Measurements from ENCODE around the gene TAAR2.
"Not testable (repeated sequence)": the region's sequence is repeated elsewhere in the genome, so short reads cannot be mapped to it uniquely, and the experiment has no call there.

Gene TAAR2

GRCh38 chr6:132643547-132643946 is 19.5 kb upstream of the TAAR2 start:
- Mint-ChIP-seq H3K27me3 (peaks cover 3% of the 10 kb centered on the region), H3K9me3 (no peaks in the 10 kb centered on the region), H3K4me1 (ENCODE audit: low read depth) (peaks cover 5% of the 10 kb centered on the region), H3K4me3 (no peak overlapping the region), H3K36me3 (ENCODE audit: low read depth) (no peaks in the 10 kb centered on the region), H3K27ac (no peak overlapping the region)
- intact Hi-C loops (cut with micrococcal nuclease): no loop called here

DNA sequence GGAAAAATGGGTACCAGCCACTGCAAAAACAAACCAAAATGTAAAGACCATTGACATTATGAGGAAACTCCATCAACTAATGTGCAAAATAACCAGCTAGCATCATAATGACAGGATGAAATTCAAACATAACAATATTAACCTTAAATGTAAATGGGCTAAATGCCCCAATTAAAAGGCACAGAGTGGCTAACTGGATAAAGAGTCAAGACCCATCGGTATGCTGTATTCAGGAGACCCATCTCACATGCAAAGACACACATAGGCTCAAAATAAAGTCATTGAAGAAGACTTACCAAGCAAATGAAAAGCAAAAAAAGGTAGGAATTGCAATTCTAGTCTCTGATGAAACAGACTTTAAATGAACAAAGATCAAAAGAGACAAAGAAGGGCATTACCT is 13.1 kb upstream of the TAAR2 start:
- H3K9me3 Mint-ChIP-seq; H3K4me3 Mint-ChIP-seq; H3K4me1 Mint-ChIP-seq (ENCODE audit: low read depth); H3K27me3 Mint-ChIP-seq; intact Hi-C loops (cut with micrococcal nuclease); H3K36me3 Mint-ChIP-seq (ENCODE audit: low read depth); H3K27ac Mint-ChIP-seq: not testable (repeated sequence)

GRCh38 chr6:132635906-132636305 is 11.8 kb upstream of the TAAR2 start:
- H3K9me3 Mint-ChIP-seq; H3K36me3 Mint-ChIP-seq (ENCODE audit: low read depth); H3K27ac Mint-ChIP-seq; H3K4me1 Mint-ChIP-seq (ENCODE audit: low read depth); H3K4me3 Mint-ChIP-seq; H3K27me3 Mint-ChIP-seq; intact Hi-C loops (cut with micrococcal nuclease): not testable (repeated sequence)

DNA sequence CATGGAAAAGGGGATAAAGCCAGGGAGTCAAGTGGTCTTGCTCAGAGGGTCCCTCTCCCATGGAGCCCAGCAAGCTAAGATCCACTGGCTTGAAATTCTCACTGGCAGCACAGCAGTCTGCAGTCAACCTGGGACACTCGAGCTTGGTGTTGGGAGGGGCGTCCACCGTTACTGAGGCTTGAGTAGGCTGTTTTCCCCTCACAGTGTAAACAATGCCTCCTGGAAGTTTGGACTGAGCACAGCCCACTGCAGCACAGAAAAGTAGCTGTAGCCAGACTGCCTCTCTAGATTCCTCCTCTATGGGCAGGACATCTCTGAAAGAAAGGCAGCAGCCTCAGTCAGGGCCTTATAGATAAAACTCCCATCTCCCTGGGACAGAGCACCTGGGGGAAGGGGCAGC is 11.2 kb upstream of the TAAR2 start:
- H3K4me3 Mint-ChIP-seq; H3K27me3 Mint-ChIP-seq; H3K27ac Mint-ChIP-seq; H3K4me1 Mint-ChIP-seq (ENCODE audit: low read depth); H3K9me3 Mint-ChIP-seq; intact Hi-C loops (cut with micrococcal nuclease); H3K36me3 Mint-ChIP-seq (ENCODE audit: low read depth): not testable (repeated sequence)

DNA sequence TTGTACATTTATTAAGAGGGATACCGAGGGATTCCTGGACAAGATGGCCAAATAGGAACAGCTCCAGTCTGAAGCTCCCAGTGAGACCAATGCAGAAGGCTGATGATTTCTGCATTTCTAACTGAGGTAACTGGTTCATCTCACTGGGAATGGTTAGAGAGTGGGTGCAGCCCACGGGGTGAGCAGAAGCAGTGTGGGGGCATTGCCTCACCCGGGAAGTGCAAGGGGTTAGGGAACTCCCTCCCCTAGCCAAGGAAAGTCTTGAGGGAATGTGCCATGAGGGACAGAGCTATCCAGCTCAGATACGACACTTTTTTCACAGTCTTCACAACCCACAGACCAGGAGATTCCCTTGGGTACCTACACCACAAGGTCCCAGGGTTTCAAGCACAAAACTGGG is 10.7 kb upstream of the TAAR2 start:
- intact Hi-C loops (cut with micrococcal nuclease): no loop called here
- Mint-ChIP-seq H3K27ac (no peak overlapping the region), H3K9me3 (no peaks in the 10 kb centered on the region), H3K4me1 (ENCODE audit: low read depth) (no peaks in the 10 kb centered on the region), H3K4me3 (no peak overlapping the region), H3K27me3 (peaks cover 4% of the 10 kb centered on the region), H3K36me3 (ENCODE audit: low read depth) (no peaks in the 10 kb centered on the region)

GRCh38 chr6:132633362-132633761 is 9.3 kb upstream of the TAAR2 start:
- no peak overlapping the region for H3K4me3 Mint-ChIP-seq
- peaks cover 3% of the 10 kb centered on the region for H3K27me3 Mint-ChIP-seq
- H3K4me1 Mint-ChIP-seq (ENCODE audit: low read depth): no peaks in the 10 kb centered on the region
- H3K27ac Mint-ChIP-seq: no peak overlapping the region
- intact Hi-C loops (cut with micrococcal nuclease): no loop called here
- peaks cover 1% of the 10 kb centered on the region for H3K9me3 Mint-ChIP-seq
- no peaks in the 10 kb centered on the region for H3K36me3 Mint-ChIP-seq (ENCODE audit: low read depth)

DNA sequence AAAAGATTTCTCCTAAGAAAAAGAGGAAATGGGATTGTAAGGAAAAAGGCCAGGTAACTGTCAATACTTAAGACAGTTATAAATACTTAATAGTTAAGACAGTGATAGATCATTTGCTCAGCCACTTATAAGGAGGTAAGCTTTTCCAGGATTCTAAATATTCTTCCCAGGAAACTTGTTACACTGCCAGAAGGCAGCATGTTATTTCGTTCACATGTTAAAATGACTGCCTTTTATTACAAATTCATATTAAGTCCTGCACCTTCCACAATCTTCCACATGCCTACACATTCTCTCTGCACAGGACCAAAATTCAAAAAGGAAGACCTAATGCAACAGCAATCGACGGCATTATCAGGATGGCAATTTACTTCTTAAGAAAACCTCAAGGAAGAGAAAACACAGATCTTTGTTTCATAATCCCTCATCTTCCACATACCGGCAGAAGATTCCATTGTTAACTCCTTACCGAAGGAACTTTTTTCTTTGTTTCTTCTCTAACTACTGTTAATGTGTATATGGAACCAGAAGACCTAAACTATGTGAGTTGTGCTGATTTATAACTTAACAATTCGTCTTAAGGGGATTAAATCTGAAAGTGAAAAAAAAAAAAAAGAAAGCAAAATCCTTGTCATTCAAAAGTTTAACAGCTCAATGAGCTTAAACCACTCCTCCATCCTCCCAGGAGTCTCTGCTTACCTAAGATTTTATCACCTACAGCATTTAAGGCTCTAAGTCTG is 799 bp downstream of the TAAR2 start:
- no peaks in the 10 kb centered on the region for H3K4me1 Mint-ChIP-seq (ENCODE audit: low read depth)
- H3K36me3 Mint-ChIP-seq (ENCODE audit: low read depth): no peaks in the 10 kb centered on the region
- no peak overlapping the region for H3K27ac Mint-ChIP-seq
- H3K9me3 Mint-ChIP-seq: peaks cover 5% of the 10 kb centered on the region
- no peak overlapping the region for H3K4me3 Mint-ChIP-seq
- intact Hi-C loops (cut with micrococcal nuclease): no loop called here
- peaks cover 6% of the 10 kb centered on the region for H3K27me3 Mint-ChIP-seq

- no peak overlapping the region for H3K27ac Mint-ChIP-seq
- peaks cover 5% of the 10 kb centered on the region for H3K4me1 Mint-ChIP-seq (ENCODE audit: low read depth)
- H3K4me3 Mint-ChIP-seq: no peak overlapping the region
- H3K9me3 Mint-ChIP-seq: no peaks in the 10 kb centered on the region
- H3K27me3 Mint-ChIP-seq: peaks cover 5% of the 10 kb centered on the region
- no peaks in the 10 kb centered on the region for H3K36me3 Mint-ChIP-seq (ENCODE audit: low read depth)
- intact Hi-C loops (cut with micrococcal nuclease): no loop called here
Observed at GRCh38 chr6:132616677-132617076, 7.4 kb downstream of the TAAR2 start.

DNA sequence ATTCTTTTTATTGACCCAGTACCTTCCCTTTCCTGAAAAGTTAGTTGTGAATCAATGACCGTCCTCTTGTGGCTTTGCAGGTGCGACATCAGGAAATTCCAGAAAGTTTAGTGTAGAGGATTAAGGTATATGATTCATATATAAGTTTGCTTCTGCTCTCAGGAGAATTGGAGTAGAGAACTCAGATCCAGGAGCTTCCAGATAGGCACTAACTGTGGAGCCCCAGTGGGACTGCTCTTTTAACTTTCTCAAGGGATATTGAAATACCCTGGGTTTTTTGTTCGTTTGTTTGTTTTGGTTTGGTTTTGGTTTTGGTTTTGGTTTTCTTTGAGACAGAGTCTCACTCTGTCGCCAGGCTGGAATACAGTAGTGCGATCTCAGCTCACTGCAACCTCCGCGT is 9.5 kb downstream of the TAAR2 start:
- H3K27ac Mint-ChIP-seq: no peak overlapping the region
- H3K4me1 Mint-ChIP-seq (ENCODE audit: low read depth): peaks cover 11% of the 10 kb centered on the region
- H3K4me3 Mint-ChIP-seq: no peak overlapping the region
- H3K27me3 Mint-ChIP-seq: peaks cover 2% of the 10 kb centered on the region
- H3K9me3 Mint-ChIP-seq: no peaks in the 10 kb centered on the region
- no peaks in the 10 kb centered on the region for H3K36me3 Mint-ChIP-seq (ENCODE audit: low read depth)
- intact Hi-C loops (cut with micrococcal nuclease): no loop called here

- Mint-ChIP-seq H3K4me1 (ENCODE audit: low read depth) (peaks cover 11% of the 10 kb centered on the region), H3K27ac (no peak overlapping the region), H3K9me3 (no peaks in the 10 kb centered on the region), H3K27me3 (no peaks in the 10 kb centered on the region), H3K36me3 (ENCODE audit: low read depth) (no peaks in the 10 kb centered on the region), H3K4me3 (no peak overlapping the region)
- intact Hi-C loops (cut with micrococcal nuclease): no loop called here
Observed at GRCh38 chr6:132612449-132613108, 11.5 kb downstream of the TAAR2 start.

- Mint-ChIP-seq H3K9me3 (no peaks in the 10 kb centered on the region), H3K4me1 (ENCODE audit: low read depth) (peaks cover 11% of the 10 kb centered on the region), H3K4me3 (no peak overlapping the region), H3K36me3 (ENCODE audit: low read depth) (no peaks in the 10 kb centered on the region), H3K27me3 (no peaks in the 10 kb centered on the region), H3K27ac (no peak overlapping the region)
- intact Hi-C loops (cut with micrococcal nuclease): no loop called here
Observed at GRCh38 chr6:132611616-132612015, 12.5 kb downstream of the TAAR2 start.

DNA sequence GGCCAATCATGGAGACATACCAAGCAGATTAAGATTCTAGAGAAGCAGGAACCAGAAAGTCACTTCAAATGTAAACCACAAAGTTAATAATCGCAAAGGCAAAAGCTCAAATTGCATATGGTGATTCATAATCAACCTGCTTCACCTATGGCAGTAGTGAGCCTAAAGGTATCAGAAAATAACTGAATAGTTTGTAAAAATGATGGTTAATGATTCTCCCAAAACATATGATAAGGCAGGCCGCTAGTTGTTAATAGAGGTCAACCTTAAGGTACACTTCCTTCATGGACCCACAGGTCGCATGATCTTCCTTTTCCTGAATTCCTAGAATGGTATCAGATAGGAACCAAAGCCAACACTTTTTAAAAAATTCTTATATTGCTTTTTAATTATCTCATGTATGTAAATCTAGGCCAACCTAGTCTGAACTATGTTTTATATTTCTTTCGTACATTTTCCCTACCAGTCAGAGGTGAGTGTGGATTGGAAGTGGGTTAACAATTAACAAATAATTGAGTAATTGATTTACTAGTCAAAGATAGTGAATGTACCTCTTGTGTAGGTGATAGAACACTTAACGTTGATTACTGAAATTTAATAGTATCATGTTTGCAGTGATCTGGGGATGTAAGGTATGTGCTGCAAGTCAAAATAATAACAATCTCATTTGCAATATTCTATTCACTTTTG is 16.4 kb downstream of the TAAR2 start:
- Mint-ChIP-seq H3K4me3 (no peak overlapping the region), H3K27me3 (no peaks in the 10 kb centered on the region), H3K27ac (no peak overlapping the region), H3K4me1 (ENCODE audit: low read depth) (peaks cover 6% of the 10 kb centered on the region), H3K36me3 (ENCODE audit: low read depth) (no peaks in the 10 kb centered on the region), H3K9me3 (no peaks in the 10 kb centered on the region)
- intact Hi-C loops (cut with micrococcal nuclease): no loop called here

DNA sequence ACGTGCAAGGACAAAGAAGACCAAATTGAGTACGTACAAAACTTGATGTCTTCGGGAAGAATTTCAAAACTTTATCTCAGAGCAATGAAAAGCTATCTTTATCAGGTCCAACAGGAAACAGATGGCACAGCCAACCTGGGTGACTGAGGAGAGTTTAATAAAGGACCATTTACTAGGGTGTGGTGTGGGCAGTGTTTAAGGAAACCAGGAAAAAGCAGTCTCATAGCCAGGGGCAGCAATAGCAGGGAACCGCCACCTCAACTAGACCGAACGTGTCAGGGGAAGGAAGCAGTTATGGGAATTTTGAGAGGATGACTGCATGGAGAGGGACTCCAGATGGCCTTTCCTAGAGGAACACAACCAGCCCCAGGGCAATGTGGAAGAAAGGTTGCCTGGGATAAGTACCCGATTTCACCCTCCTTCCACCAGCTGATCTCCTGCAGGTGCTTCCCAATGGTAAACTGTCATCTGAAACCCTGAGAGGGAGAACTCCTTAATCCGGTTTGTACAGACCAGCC is 19.4 kb downstream of the TAAR2 start:
- Mint-ChIP-seq H3K4me1 (ENCODE audit: low read depth) (peaks cover 2% of the 10 kb centered on the region), H3K36me3 (ENCODE audit: low read depth) (no peaks in the 10 kb centered on the region), H3K4me3 (no peak overlapping the region), H3K27me3 (no peaks in the 10 kb centered on the region), H3K9me3 (no peaks in the 10 kb centered on the region), H3K27ac (no peak overlapping the region)
- intact Hi-C loops (cut with micrococcal nuclease): no loop called here

DNA sequence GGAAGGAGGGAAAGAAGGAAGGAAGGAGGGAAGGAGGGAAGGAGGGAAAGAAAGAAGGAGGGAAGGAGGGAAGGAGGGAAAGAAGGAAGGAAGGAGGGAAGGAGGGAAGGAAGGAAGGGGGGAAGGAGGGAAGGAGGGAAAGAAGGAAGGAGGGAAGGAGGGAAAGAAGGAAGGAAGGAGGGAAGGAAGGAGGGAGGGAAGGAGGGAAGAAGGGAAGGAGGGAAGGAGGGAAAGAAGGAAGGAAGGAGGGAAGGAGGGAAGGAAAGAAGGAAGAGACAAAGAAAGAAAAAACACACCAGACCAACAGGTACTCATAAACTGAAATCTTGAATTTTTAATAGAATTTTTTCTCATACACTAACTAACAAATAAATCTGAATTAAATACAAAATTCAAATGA is 23.2 kb downstream of the TAAR2 start:
- H3K27me3 Mint-ChIP-seq; H3K4me3 Mint-ChIP-seq; H3K36me3 Mint-ChIP-seq (ENCODE audit: low read depth); intact Hi-C loops (cut with micrococcal nuclease); H3K9me3 Mint-ChIP-seq; H3K27ac Mint-ChIP-seq; H3K4me1 Mint-ChIP-seq (ENCODE audit: low read depth): not testable (repeated sequence)
